Small intestine (tissue), 16 donors: ENCODE measurements around the gene JOSD1. TPM values are rescaled to one million over a fixed set of nuclear protein-coding genes. Genes with fewer than 3 reads are reported as not detected.

Experiments used
- DNase-seq, 2 donors: peaks; one replicate each; pipeline versions ENCODE4 v3.0.0 to v3.0.0-alpha.2; 2013
- FAIRE-seq: peaks from 2 replicates; lab custom pipeline; 2012; peaks lifted over from hg19 to GRCh38; lab: Jason Lieb, UNC
- H3K27ac ChIP-seq, 3 donors: one replicate each; pipeline ENCODE4 v1.5.1; 2013; ENCODE audit warnings: low read length in 2 of 3, mild to moderate bottlenecking in 2 of 3, control low read depth in 1 of 3, inconsistent platforms in 1 of 3, low read depth in 1 of 3, moderate library complexity in 1 of 3
- H3K27me3 ChIP-seq, 3 donors: one replicate each; pipeline ENCODE4 v1.6.1; 2013; ENCODE audit warnings: low read length in 3 of 3, inconsistent platforms in 1 of 3; ENCODE audit not compliant: control insufficient read depth in 3 of 3, insufficient read depth in 3 of 3
- H3K36me3 ChIP-seq, 3 donors: one replicate each; pipeline ENCODE4 v1.6.1; 2013; ENCODE audit warnings: low read length in 3 of 3, inconsistent platforms in 1 of 3, low read depth in 1 of 3, mild to moderate bottlenecking in 1 of 3, moderate library complexity in 1 of 3; ENCODE audit not compliant: control insufficient read depth in 3 of 3, insufficient read depth in 2 of 3
- H3K4me1 ChIP-seq, 3 donors: one replicate each; pipeline ENCODE4 v1.6.1; 2013; ENCODE audit warnings: low read length in 2 of 3, inconsistent platforms in 1 of 3, low read depth in 1 of 3, mild to moderate bottlenecking in 1 of 3, moderate library complexity in 1 of 3; ENCODE audit not compliant: control insufficient read depth in 3 of 3, insufficient read depth in 2 of 3
- H3K4me3 ChIP-seq, 3 donors: one replicate each; pipeline ENCODE4 v1.5.1; 2013; ENCODE audit warnings: low read length in 3 of 3, control low read depth in 1 of 3, inconsistent platforms in 1 of 3, low read depth in 1 of 3, mild to moderate bottlenecking in 1 of 3, moderate library complexity in 1 of 3
- H3K9me3 ChIP-seq, 2 donors: one replicate each; pipeline ENCODE4 v1.6.1; 2013; ENCODE audit warnings: low read depth in 1 of 2, low read length in 1 of 2; ENCODE audit not compliant: control insufficient read depth in 2 of 2, insufficient read depth in 1 of 2
- WGBS, 3 donors: extraction: QIAGEN DNeasy Blood & Tissue Kit; methylation state at CpG; one replicate each; pipeline ENCODE4 v1.1.7; 2013; 5-methylcytosine and 5-hydroxymethylcytosine counted together
- long read RNA-seq, 10 donors: transcript quantifications; one replicate each; lab custom pipeline, GENCODE V29; 2026
- polyA plus RNA-seq, 4 donors: library from polyadenylated mRNA; stranded (reverse) in 3 of 4; unstranded in 1 of 4; fragments of 200-250 nt in 3 of 4; fragments of 120-200 nt in 1 of 4; gene quantifications; one replicate each; pipeline versions ENCODE4 v1.2.1 to v1.2.3, GENCODE V29; 2013
- donor health status: healthy with polysubstance abuse.
- donor health status: control.
- donor health status: control.
- donor health status: Bipolar disorder and iron deficiency.
- donor health status: healthy.

JOSD1 gene
- polyA plus RNA-seq: 10 to 100 TPM; 34.6 to 90.5 (median 56.4) TPM
- long read RNA-seq, donor 1, transcript JOSD1-205 (2 exons, 843 nt): minor isoform, 5 of 34 reads
- long read RNA-seq, donor 1, transcript JOSD1-201 (4 exons, 3,648 nt): major isoform, 17 of 34 reads
- long read RNA-seq, donor 1, partial matches to known transcripts: 5 of 34 reads
- long read RNA-seq, donor 1, other reads (novel, unspliced or antisense): 0 of 34 reads
- long read RNA-seq, donor 2, transcript JOSD1-201 (4 exons, 3,648 nt): major isoform, 5 of 6 reads
- long read RNA-seq, donor 2, partial matches to known transcripts: 0 of 6 reads
- long read RNA-seq, donor 2, other reads (novel, unspliced or antisense): 0 of 6 reads
- long read RNA-seq, donor 3, partial matches to known transcripts: 6 of 15 reads
- long read RNA-seq, donor 3, other reads (novel, unspliced or antisense): 0 of 15 reads
- long read RNA-seq, donor 4, partial matches to known transcripts: 0 of 1 reads
- long read RNA-seq, donor 4, other reads (novel, unspliced or antisense): 0 of 1 reads
- long read RNA-seq, donor 5, transcript JOSD1-201 (4 exons, 3,648 nt): major isoform, 5 of 6 reads
- long read RNA-seq, donor 5, partial matches to known transcripts: 0 of 6 reads
- long read RNA-seq, donor 5, other reads (novel, unspliced or antisense): 0 of 6 reads
- long read RNA-seq, donor 6, partial matches to known transcripts: 6 of 10 reads
- long read RNA-seq, donor 6, other reads (novel, unspliced or antisense): 0 of 10 reads
- long read RNA-seq, donor 7, transcript JOSD1-201 (4 exons, 3,648 nt): major isoform, 5 of 8 reads
- long read RNA-seq, donor 7, partial matches to known transcripts: 0 of 8 reads
- long read RNA-seq, donor 7, other reads (novel, unspliced or antisense): 0 of 8 reads
- long read RNA-seq, donor 8, partial matches to known transcripts: 0 of 2 reads
- long read RNA-seq, donor 8, other reads (novel, unspliced or antisense): 0 of 2 reads
- long read RNA-seq, donor 9, partial matches to known transcripts: 0 of 6 reads
- long read RNA-seq, donor 9, other reads (novel, unspliced or antisense): 0 of 6 reads
- long read RNA-seq, donor 10, transcript JOSD1-201 (4 exons, 3,648 nt): major isoform, 11 of 16 reads
- long read RNA-seq, donor 10, partial matches to known transcripts: 0 of 16 reads
- long read RNA-seq, donor 10, other reads (novel, unspliced or antisense): 0 of 16 reads

DNA sequence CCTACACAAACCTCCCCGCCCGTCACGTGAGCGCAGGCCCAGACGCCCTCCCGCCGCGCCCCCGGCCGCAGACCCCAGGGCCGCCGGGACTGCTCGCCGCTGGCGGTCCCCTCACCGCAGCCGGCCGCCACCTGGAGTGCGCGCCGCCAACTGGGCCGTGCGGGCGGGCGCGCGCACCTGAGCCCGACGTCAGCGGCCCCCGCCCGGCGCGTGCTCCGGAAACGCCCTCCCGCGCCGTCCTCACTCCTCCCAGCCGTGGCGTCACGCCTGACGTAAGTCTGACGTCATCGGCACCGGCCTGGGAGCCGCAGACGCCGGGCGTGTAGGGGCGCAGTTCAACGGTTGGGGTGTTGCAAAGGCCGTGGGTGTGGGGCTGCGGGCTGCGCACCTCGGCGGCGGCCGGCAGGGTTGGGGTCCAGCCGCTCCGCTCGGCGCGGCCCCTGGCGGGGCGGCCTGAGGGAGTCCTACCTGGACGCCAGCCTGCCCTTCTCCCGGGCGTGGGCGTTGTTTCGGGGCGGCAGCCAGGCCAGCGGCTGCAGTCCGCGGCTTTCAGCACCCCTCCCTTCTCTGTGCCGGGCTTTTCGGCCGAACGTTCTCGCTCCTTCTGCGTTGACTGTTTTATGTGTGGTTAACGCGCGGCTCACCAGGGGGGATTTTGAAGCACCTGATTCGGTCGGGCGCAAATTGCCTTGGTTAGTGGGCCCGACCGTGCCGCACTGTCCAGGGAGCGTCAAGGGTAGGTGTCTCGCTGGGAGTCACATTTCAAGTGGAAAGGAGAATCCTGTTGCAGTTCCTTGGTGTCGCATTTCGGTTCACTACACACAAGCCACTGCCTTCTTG is at the start of gene JOSD1:
Gene JOSD1, minus strand, starts transcription at position 155 of the 840 bp plus-strand sequence. CDS start 956 bp downstream, outside the sequence.
- peaks cover 11 to 41% (median 13%) of the 10 kb centered on the region in 3 donors for H3K4me1 ChIP-seq
- no peaks in the 10 kb centered on the region for H3K9me3 ChIP-seq
- WGBS, 3 donors: 0 to 1% (median 1%) methylated on average over 65 to 94 of the region's 94 CpGs
- H3K36me3 ChIP-seq: peaks cover 0 to 8% (median 0%) of the 10 kb centered on the region in 3 donors
- DNase-seq (peak; percentile 95 to 99), FAIRE-seq (no peak)
- no peaks in the 10 kb centered on the region for H3K27me3 ChIP-seq
- peak within 1 kb of the TSS; percentile 74 to 79 (median 77) for H3K4me3 ChIP-seq
- peak within 1 kb of the TSS; percentile 93 to 99 (median 97) for H3K27ac ChIP-seq

DNA sequence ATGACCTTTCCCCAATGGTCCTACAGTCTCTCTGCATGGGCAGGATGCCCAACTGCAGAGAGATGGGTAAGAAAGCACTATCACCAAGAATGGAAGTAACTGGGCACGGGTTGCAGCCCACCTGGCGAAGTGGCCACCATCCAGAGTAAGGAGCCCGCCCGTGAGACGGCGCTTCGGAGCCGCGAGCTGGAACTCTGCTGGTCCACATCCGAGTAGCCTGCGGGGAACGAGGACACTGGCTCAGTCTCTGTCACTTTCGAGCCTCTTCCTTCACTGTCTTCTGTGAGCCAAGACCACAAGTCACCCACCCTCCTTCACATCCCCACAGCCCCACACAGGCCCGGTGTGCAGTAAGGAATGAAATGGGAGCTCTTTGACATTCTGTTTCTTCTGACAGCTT is 49.4 kb upstream of the JOSD1 start:
- DNase-seq: no peak
- Histone ChIP-seq H3K4me1 (peaks cover 0 to 18% (median 2%) of the 10 kb centered on the region in 3 donors), H3K27ac (no peak overlapping the region), H3K27me3 (no peaks in the 10 kb centered on the region), H3K9me3 (no peaks in the 10 kb centered on the region), H3K36me3 (peaks cover 15 to 79% (median 29%) of the 10 kb centered on the region in 3 donors), H3K4me3 (no peak overlapping the region)
- 94 to 98% (median 95%) methylated on average over 14 of the region's 14 CpGs for WGBS, 3 donors
- FAIRE-seq: no peak

DNA sequence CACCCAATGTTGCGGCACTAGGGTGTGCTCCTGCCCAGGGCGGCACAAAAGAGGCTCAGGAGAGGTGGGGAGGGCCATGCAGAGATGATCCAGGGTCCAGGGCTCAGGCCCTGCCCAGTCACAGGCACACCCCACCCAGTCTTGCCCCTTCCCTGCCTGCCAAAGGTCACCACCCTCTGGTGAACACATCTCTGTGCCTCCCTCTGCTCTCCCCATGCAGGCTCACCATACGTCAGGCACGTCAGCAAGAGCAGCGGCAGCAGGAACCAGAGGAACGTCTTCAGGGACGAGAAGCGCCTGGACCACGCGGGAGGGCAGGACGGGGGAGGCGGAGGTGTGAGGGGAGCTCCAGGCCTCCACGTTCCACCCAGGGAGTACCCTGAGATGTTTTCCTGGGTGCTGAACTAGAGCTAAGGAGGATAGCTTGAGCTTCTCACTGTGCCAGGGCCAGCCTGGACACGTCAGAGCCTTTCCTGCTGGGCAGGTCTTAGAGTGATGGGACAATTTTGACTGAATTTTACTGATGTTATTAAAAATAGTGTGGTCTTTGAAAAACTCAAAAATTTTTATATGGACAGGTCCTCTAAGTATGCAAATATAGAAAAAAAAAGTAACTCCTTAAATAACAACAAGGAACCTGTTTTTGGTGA is 47.9 kb upstream of the JOSD1 start:
- H3K9me3 ChIP-seq: no peaks in the 10 kb centered on the region
- no peak overlapping the region for H3K27ac ChIP-seq
- H3K4me1 ChIP-seq: peaks cover 0 to 4% (median 2%) of the 10 kb centered on the region in 3 donors
- WGBS, 3 donors: 86 to 89% (median 86%) methylated on average over 14 of the region's 14 CpGs
- H3K4me3 ChIP-seq: no peak overlapping the region
- DNase-seq: no peak
- no peak for FAIRE-seq
- no peaks in the 10 kb centered on the region for H3K27me3 ChIP-seq
- H3K36me3 ChIP-seq: peaks cover 17 to 93% (median 29%) of the 10 kb centered on the region in 3 donors

DNA sequence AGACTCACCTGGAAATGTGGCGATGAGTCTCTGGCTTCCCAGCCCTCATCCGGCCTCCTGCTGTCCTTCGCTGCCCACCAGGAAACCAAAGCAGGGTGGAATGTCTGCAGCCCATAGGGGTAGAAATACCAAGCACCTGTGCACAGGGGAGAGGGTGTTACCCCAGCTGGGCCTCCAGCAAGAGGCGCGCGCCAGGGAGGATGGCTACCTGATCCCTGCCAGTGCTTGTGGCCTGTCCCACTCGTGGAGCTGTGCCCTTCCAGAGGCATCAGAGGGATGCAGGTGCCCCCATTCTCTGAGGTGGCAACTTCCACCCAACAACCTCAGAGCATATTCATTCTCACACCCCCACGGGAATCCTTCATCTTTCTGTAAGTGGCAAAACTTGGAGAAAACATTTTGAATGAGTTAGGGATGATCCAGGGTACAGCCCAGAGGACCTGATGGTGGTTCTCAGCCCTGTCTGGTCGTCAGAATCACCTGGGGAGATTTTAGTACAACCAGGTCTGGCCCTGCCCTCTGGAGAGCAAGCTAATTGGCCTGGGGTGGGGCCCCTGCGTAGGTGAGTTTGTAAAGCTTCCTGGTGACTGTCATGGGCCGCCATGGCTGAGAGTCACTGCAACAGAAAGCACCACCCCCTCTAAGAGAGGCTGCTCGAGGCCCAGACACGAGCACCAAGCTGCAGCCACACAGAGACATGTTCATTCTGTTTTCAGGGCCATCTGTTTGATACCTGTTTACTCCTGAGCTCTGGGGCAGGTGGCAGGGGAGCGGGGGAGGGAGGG is 45.1 kb upstream of the JOSD1 start:
- H3K36me3 ChIP-seq: peaks cover 32 to 93% (median 47%) of the 10 kb centered on the region in 3 donors

DNA sequence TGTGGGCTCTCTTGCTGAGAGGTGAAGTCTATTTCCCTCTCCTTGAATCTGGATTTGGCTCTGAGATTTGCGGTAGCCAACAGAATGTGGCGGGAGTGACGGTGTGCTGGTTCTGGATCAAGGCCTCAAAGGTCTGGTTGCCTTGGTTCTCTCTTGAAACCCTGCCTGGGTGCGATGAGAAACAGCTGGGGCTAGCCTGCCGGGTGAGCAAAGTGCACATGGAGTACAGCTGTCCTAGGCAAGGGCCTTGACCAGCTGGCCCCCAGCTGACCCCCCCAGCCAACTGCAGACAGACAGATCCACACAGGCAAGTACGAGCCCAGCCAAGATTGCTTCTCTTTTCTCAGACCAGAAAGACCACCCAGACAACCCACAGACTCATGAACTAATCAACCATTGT is 44.2 kb upstream of the JOSD1 start:
- no peaks in the 10 kb centered on the region for H3K27me3 ChIP-seq
- H3K4me1 ChIP-seq: no peaks in the 10 kb centered on the region
- H3K27ac ChIP-seq: no peak overlapping the region
- H3K9me3 ChIP-seq: no peaks in the 10 kb centered on the region
- peaks cover 36 to 93% (median 49%) of the 10 kb centered on the region in 3 donors for H3K36me3 ChIP-seq
- WGBS, 3 donors: 88 to 96% (median 91%) methylated on average over 6 of the region's 6 CpGs
- DNase-seq (no peak), FAIRE-seq (no peak)
- H3K4me3 ChIP-seq: no peak overlapping the region

More for the DNA sequence above, 45.1 kb upstream of the JOSD1 start:
- Histone ChIP-seq H3K9me3 (no peaks in the 10 kb centered on the region), H3K4me1 (no peaks in the 10 kb centered on the region), H3K27me3 (no peaks in the 10 kb centered on the region), H3K4me3 (no peak overlapping the region), H3K27ac (no peak overlapping the region)
- DNase-seq: peak in 1 of 2 donors; percentile 49
- FAIRE-seq: no peak
- WGBS, 3 donors: 62 to 83% (median 75%) methylated on average over 14 of the region's 14 CpGs

DNA sequence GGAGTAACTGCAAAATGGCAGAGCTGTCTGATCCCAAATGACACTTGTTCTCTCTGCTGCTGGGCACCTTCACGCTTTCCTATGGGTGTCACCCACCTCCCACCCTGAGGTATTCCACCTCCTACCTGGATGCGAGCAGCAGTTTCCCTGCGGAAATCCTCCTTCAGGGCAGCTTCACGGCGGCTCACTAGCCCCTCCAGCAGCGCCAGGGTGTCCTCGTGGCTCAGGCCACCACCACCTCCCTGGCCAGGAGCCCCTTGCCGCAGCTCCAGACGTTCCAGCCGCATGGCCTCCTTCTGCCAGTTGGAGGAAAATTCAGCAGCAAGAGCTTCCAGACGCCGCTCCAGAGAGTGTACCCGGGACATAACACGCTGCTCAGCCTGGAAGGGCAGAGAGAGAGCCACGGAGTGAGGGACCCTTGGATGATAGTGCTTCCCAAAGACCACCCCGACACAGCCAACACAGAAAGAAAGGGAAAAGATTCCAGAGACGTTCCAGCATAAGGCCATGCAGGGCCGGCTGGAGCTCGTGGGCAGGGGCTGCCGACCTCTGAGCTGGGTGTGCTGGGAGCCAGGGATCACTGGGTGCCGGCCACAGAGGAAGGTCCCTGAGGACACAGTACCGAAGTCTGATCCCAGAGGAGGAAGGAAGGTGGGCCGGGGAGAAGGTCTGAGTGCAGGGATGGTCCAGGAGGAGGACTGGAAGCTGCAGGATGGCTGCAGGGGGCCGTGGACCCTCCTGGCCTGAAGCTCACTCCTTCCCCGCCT is 41.6 kb upstream of the JOSD1 start:
- no peaks in the 10 kb centered on the region for H3K9me3 ChIP-seq
- no peaks in the 10 kb centered on the region for H3K27me3 ChIP-seq
- WGBS, 3 donors: 90 to 95% (median 92%) methylated on average over 25 of the region's 25 CpGs
- H3K36me3 ChIP-seq: peaks cover 44 to 96% (median 55%) of the 10 kb centered on the region in 3 donors
- H3K27ac ChIP-seq: no peak overlapping the region
- DNase-seq: no peak
- no peak for FAIRE-seq
- no peaks in the 10 kb centered on the region for H3K4me1 ChIP-seq
- no peak overlapping the region for H3K4me3 ChIP-seq
